IMR-90 (cell line): ENCODE results near the gene TMPRSS11A. TPM values are rescaled to one million over a fixed set of nuclear protein-coding genes. Genes with fewer than 3 reads are reported as not detected.
A peak's percentile ranks its signal among the peaks of the same experiment; 100 is the strongest.

Source experiments
- ATAC-seq: fragments of 200-7000 bp; cut with Tn5 transposase; 2 replicates; pipeline ENCODE4 v1.9.1; 2020; ENCODE audit warnings: low read depth, mild to moderate bottlenecking, moderate library complexity
- BruUV-seq: library from RNA; stranded (reverse); fragments of 400-500 nt; replicated peaks from 2 replicates; lab custom pipeline; 2021; lab: Mats Ljungman, UMichigan
- CTCF ChIA-PET: fragments of 300-600 bp; formaldehyde crosslinking; extraction: SDS; loops from one replicate; lab custom pipeline; 2021; ENCODE audit warnings: antibody characterized with exemption; lab: Yijun Ruan, JAX
- POLR2A ChIA-PET: fragments of 300-600 bp; sonication (Branson Sonifier 250); formaldehyde crosslinking; loops from one replicate; lab custom pipeline; 2022; ENCODE audit warnings: antibody characterized with exemption; ENCODE audit not compliant: unreplicated experiment; lab: Charles Lee
- DNase-seq: peaks from one replicate; pipeline ENCODE4 v3.0.0; 2013
- H2AFZ ChIP-seq: replicated peaks from 2 replicates; pipeline ENCODE3; 2013; ENCODE audit warnings: low read length, mild to moderate bottlenecking; ENCODE audit not compliant: poor library complexity
- H2AK5ac ChIP-seq: 2 replicates; pipeline ENCODE4 v1.6.1; 2013; ENCODE audit warnings: low read depth, low read length, inconsistent platforms
- H2AK9ac ChIP-seq: replicated peaks from 2 replicates; pipeline ENCODE3; 2013; ENCODE audit warnings: mild to moderate bottlenecking, low read depth, low read length, moderate library complexity; ENCODE audit not compliant: poor library complexity
- H2BK120ac ChIP-seq: 2 replicates; pipeline ENCODE4 v1.6.1; 2013; ENCODE audit warnings: low read depth, low read length, inconsistent platforms
- H2BK15ac ChIP-seq: 3 replicates; pipeline ENCODE4 v1.6.1; 2013; ENCODE audit warnings: low read depth, low read length, inconsistent platforms
- H2BK20ac ChIP-seq: 2 replicates; pipeline ENCODE4 v1.6.1; 2013; ENCODE audit warnings: low read depth, mild to moderate bottlenecking, inconsistent platforms, low read length, moderate library complexity
- H2BK5ac ChIP-seq: 2 replicates; pipeline ENCODE4 v1.6.1; 2013; ENCODE audit warnings: mild to moderate bottlenecking, low read depth, low read length, inconsistent platforms; ENCODE audit not compliant: poor library complexity, severe bottlenecking
- H3K14ac ChIP-seq: replicated peaks from 2 replicates; pipeline ENCODE4 v1.6.1; 2013; ENCODE audit warnings: low read depth, low read length, inconsistent platforms
- H3K18ac ChIP-seq: 2 replicates; pipeline ENCODE4 v1.6.1; 2013; ENCODE audit warnings: low read depth, low read length, control low read depth
- H3K23ac ChIP-seq: 2 replicates; pipeline ENCODE4 v1.6.1; 2013; ENCODE audit warnings: low read depth, low read length, inconsistent platforms
- H3K27ac ChIP-seq: 2 replicates; pipeline ENCODE4 v1.5.1; 2013; ENCODE audit warnings: mild to moderate bottlenecking, control low read depth, low read length; ENCODE audit not compliant: insufficient read depth
- H3K27me3 ChIP-seq: 2 replicates; pipeline ENCODE4 v1.6.1; 2013; ENCODE audit warnings: low read length; ENCODE audit not compliant: control insufficient read depth, insufficient read depth
- H3K36me3 ChIP-seq: 2 replicates; pipeline ENCODE4 v1.6.1; 2013; ENCODE audit warnings: low read length, mixed read lengths; ENCODE audit not compliant: control insufficient read depth, insufficient read depth
- H3K4ac ChIP-seq: 2 replicates; pipeline ENCODE4 v1.6.1; 2013; ENCODE audit warnings: low read depth, low read length, inconsistent platforms
- H3K4me1 ChIP-seq: 2 replicates; pipeline ENCODE4 v1.6.1; 2013; ENCODE audit warnings: low read length, mixed read lengths; ENCODE audit not compliant: control insufficient read depth, insufficient read depth
- H3K4me2 ChIP-seq: 2 replicates; pipeline ENCODE4 v1.6.1; 2013; ENCODE audit warnings: low read depth, mild to moderate bottlenecking, control low read depth, low read length, moderate library complexity
- H3K4me3 ChIP-seq: 2 replicates; pipeline ENCODE4 v1.5.1; 2013; ENCODE audit warnings: low read depth, mild to moderate bottlenecking, control low read depth, low read length, moderate library complexity; ENCODE audit not compliant: insufficient read depth
- H3K56ac ChIP-seq: 2 replicates; pipeline ENCODE4 v1.6.1; 2013; ENCODE audit warnings: low read length, inconsistent platforms; ENCODE audit not compliant: insufficient read depth; ENCODE audit errors: extremely low read depth
- H3K79me1 ChIP-seq, 2 experiments: 2 replicates each; pipeline ENCODE4 v1.6.1; 2013; ENCODE audit warnings: low read length in 2 of 2, inconsistent platforms in 1 of 2, low read depth in 1 of 2
- H3K9ac ChIP-seq: 2 replicates; pipeline ENCODE4 v1.6.1; 2013; ENCODE audit warnings: low read depth, low read length, control low read depth
- H3K9me1 ChIP-seq: 2 replicates; pipeline ENCODE4 v1.6.1; 2013; ENCODE audit warnings: low read length, inconsistent platforms; ENCODE audit not compliant: insufficient read depth
- H3K9me3 ChIP-seq: 2 replicates; pipeline ENCODE4 v1.6.1; 2013; ENCODE audit warnings: low read length; ENCODE audit not compliant: control insufficient read depth, insufficient read depth
- H4K20me1 ChIP-seq: 2 replicates; pipeline ENCODE4 v1.6.1; 2013; ENCODE audit warnings: low read length, inconsistent platforms; ENCODE audit not compliant: insufficient read depth
- H4K5ac ChIP-seq: 2 replicates; pipeline ENCODE4 v1.6.1; 2013; ENCODE audit warnings: mild to moderate bottlenecking, low read depth, low read length, control low read depth
- H4K8ac ChIP-seq, 2 experiments: 2 replicates each; pipeline ENCODE4 v1.6.1; 2013; ENCODE audit warnings: low read depth in 2 of 2, low read length in 2 of 2, control low read depth in 1 of 2, inconsistent platforms in 1 of 2
- H4K91ac ChIP-seq: 2 replicates; pipeline ENCODE4 v1.6.1; 2013; ENCODE audit warnings: low read depth, low read length, inconsistent platforms; ENCODE audit not compliant: insufficient read depth
- CEBPB ChIP-seq: IDR thresholded peaks from 2 replicates; pipeline ENCODE4 v1.6.1; 2012; ENCODE audit warnings: low read depth, low read length, improper control_type of control experiment
- CHD1 ChIP-seq: IDR thresholded peaks from 2 replicates; pipeline ENCODE4 v1.6.1; 2012; ENCODE audit warnings: low read depth, low read length, improper control_type of control experiment
- RAD21 ChIP-seq: IDR thresholded peaks from 2 replicates; pipeline ENCODE4 v1.6.1; 2012; ENCODE audit warnings: low read length, improper control_type of control experiment
- USF2 ChIP-seq: fragments of 150-350 bp; IDR thresholded peaks from 2 replicates; pipeline ENCODE4 v1.6.1; 2017; ENCODE audit warnings: mild to moderate bottlenecking, antibody characterized with exemption, low read length, low read depth
- WGBS, 2 experiments: methylation state at CpG; one replicate each; pipeline versions ENCODE4 v1.1.5 to v1.1.7; 2013; ENCODE audit warnings: missing lambda C conversion rate in 2 of 2; ENCODE audit not compliant: insufficient read length in 1 of 2; ENCODE audit errors: extremely low coverage in 2 of 2; 5-methylcytosine and 5-hydroxymethylcytosine counted together
- dilution Hi-C: fragments of 300-500 bp; cut with HindIII; formaldehyde crosslinking; loops from one replicate; pipeline ENCODE4 v1.14.3; 2018; ENCODE audit warnings: low sequenced_read_pairs; ENCODE audit not compliant: unreplicated experiment
- in situ Hi-C: fragments of 300-500 bp; cut with MboI; formaldehyde crosslinking; loops from 3 replicates; pipeline ENCODE4 v1.14.3; 2019; ENCODE audit warnings: low sequenced_read_pairs, inconsistent platforms, mixed read lengths
- intact Hi-C: fragments of 100-400 bp; cut with micrococcal nuclease; formaldehyde crosslinking; loops from 2 replicates; pipeline ENCODE4 v1.10.0; 2022
- polyA plus RNA-seq, 3 experiments: library from polyadenylated mRNA; depleted of rRNA; stranded (reverse); fragments of >200 nt; gene quantifications; 2 replicates each; pipeline ENCODE4 v1.2.3, GENCODE V29; 2012; ENCODE audit warnings: low replicate concordance in 1 of 3
- total RNA-seq: library from RNA; depleted of rRNA; stranded (reverse); fragments of >200 nt; gene quantifications from 2 replicates; pipeline ENCODE4 v1.2.3, GENCODE V29; 2012

TMPRSS11A gene
- total and polyA plus RNA-seq, 2 of the 4 experiments (the other 2 are of a cell fraction), result not detected

GRCh38 chr4:67892905-67893304 is 70.4 kb downstream of the TMPRSS11A start:
- no peaks in the 10 kb centered on the region for H3K79me1 ChIP-seq
- no peaks in the 10 kb centered on the region for H3K9me1 ChIP-seq
- H3K9me3 ChIP-seq, result no peaks in the 10 kb centered on the region
- no peak overlapping the region for H4K5ac ChIP-seq
- BruUV-seq, result no TSS peak
- no peak overlapping the region for H3K56ac ChIP-seq
- no peak overlapping the region for H4K8ac ChIP-seq
- H3K23ac ChIP-seq, result no peak overlapping the region
- no peak overlapping the region for H3K18ac ChIP-seq
- no peak overlapping the region for H3K4me2 ChIP-seq
- TF ChIP-seq USF2, result no peak
- 0 out of 2 replicates have a peak, but pooled peaks have one; percentile 5 for TF ChIP-seq RAD21
- TF ChIP-seq CEBPB, result no peak
- no peak for TF ChIP-seq CHD1
- no peak overlapping the region for H3K14ac ChIP-seq
- no peak overlapping the region for H2AK5ac ChIP-seq
- no peaks in the 10 kb centered on the region for H3K27me3 ChIP-seq
- H3K27ac ChIP-seq, result no peak overlapping the region
- H2BK120ac ChIP-seq, result no peak overlapping the region
- no peaks in the 10 kb centered on the region for H4K20me1 ChIP-seq
- no peak overlapping the region for H2AFZ ChIP-seq
- intact Hi-C loops, result no loop called here
- H3K36me3 ChIP-seq, result no peaks in the 10 kb centered on the region
- dilution Hi-C loops, result no loop called here
- no peak overlapping the region for H4K91ac ChIP-seq
- no peak overlapping the region for H2AK9ac ChIP-seq
- in situ Hi-C loops, result no loop called here
- CTCF ChIA-PET, result no interaction called here
- WGBS, 2 experiments, result no CpG with 5 or more reads among the region's 3 CpGs
- no peak overlapping the region for H2BK20ac ChIP-seq
- no peak overlapping the region for H2BK15ac ChIP-seq
- peaks cover 2% of the 10 kb centered on the region; the same call in 1 of the 2 replicates for H3K4me1 ChIP-seq
- H3K4ac ChIP-seq, result no peak overlapping the region
- H3K9ac ChIP-seq, result no peak overlapping the region
- no peak overlapping the region for H2BK5ac ChIP-seq
- H3K4me3 ChIP-seq, result no peak overlapping the region
- DNase-seq (no peak), ATAC-seq (no peak)
- POLR2A ChIA-PET, result no interaction called here
